ENCODE measurements around the gene C2orf78.

C2orf78 gene

GRCh38 chr2:73837847-73838585 is 54.0 kb downstream of the C2orf78 start:
- Histone ChIP-seq H3K79me2 (ENCODE audit: control insufficient read depth, insufficient read depth, low read length, poor library complexity) (no peaks in the 10 kb centered on the region), H3K18ac (ENCODE audit: low read length) (no peak overlapping the region), H3K79me1 (ENCODE audit: low read length) (no peaks in the 10 kb centered on the region), H2AFZ (ENCODE audit: insufficient read depth, low read length, poor library complexity) (no peak overlapping the region), H3K14ac (ENCODE audit: low read length) (no peak overlapping the region), H3K9me3 (ENCODE audit: insufficient read depth, low read depth, low read length) (no peaks in the 10 kb centered on the region), H2BK5ac (ENCODE audit: low read depth, low read length, poor library complexity) (no peak overlapping the region), H3K23ac (ENCODE audit: low read length) (no peak overlapping the region), H4K8ac (ENCODE audit: low read depth, low read length) (no peak overlapping the region), H3K36me3 (ENCODE audit: control insufficient read depth in 1 of 2, insufficient read depth in 2 of 2, low read length in 2 of 2) (peaks cover 14% of the 10 kb centered on the region in 2 experiments), H4K12ac (ENCODE audit: low read depth, low read length) (no peak overlapping the region), H3K9ac (ENCODE audit: low read length) (no peak overlapping the region), H3K4me1 (ENCODE audit: control insufficient read depth in 1 of 2, insufficient read depth in 2 of 2, low read length in 2 of 2) (no peaks in the 10 kb centered on the region), H4K91ac (ENCODE audit: low read depth, low read length) (no peak overlapping the region), H2BK12ac (ENCODE audit: low read length) (no peak overlapping the region), H3K4me2 (ENCODE audit: low read length) (no peak overlapping the region), H3K4ac (ENCODE audit: low read depth, low read length) (no peak overlapping the region), H2BK120ac (ENCODE audit: insufficient read depth, low read length, poor library complexity) (no peak overlapping the region), H3K27ac (ENCODE audit: low read depth, low read length) (no peak overlapping the region), H3K27me3 (ENCODE audit: insufficient read depth, low read length) (no peaks in the 10 kb centered on the region), H2AK5ac (ENCODE audit: low read length) (no peak overlapping the region), H3K4me3 (ENCODE audit: low read depth, low read length) (no peak overlapping the region)
- no peak for DNase-seq
- 100% methylated on average over 1 of the region's 4 CpGs for whole genome bisulfite sequencing (ENCODE audit: extremely low coverage, insufficient coverage, insufficient read length)

- H4K91ac ChIP-seq (ENCODE audit: low read depth, low read length), result no peak overlapping the region
- H3K18ac ChIP-seq (ENCODE audit: low read length), result no peak overlapping the region
- no peak overlapping the region for H3K14ac ChIP-seq (ENCODE audit: low read length)
- H3K4me3 ChIP-seq (ENCODE audit: low read depth, low read length), result no peak overlapping the region
- H2BK120ac ChIP-seq (ENCODE audit: insufficient read depth, low read length, poor library complexity), result no peak overlapping the region
- H3K4me2 ChIP-seq (ENCODE audit: low read length), result no peak overlapping the region
- no peaks in the 10 kb centered on the region for H3K4me1 ChIP-seq (ENCODE audit: control insufficient read depth in 1 of 2, insufficient read depth in 2 of 2, low read length in 2 of 2)
- no peaks in the 10 kb centered on the region for H3K79me1 ChIP-seq (ENCODE audit: low read length)
- H4K12ac ChIP-seq (ENCODE audit: low read depth, low read length), result no peak overlapping the region
- no peaks in the 10 kb centered on the region for H3K27me3 ChIP-seq (ENCODE audit: insufficient read depth, low read length)
- no peak overlapping the region for H3K9ac ChIP-seq (ENCODE audit: low read length)
- H3K36me3 ChIP-seq (ENCODE audit: control insufficient read depth in 1 of 2, insufficient read depth in 2 of 2, low read length in 2 of 2), result peaks cover 11 to 14% of the 10 kb centered on the region in 2 experiments
- H2AFZ ChIP-seq (ENCODE audit: insufficient read depth, low read length, poor library complexity), result no peak overlapping the region
- no peak overlapping the region for H3K4ac ChIP-seq (ENCODE audit: low read depth, low read length)
- no peaks in the 10 kb centered on the region for H3K79me2 ChIP-seq (ENCODE audit: control insufficient read depth, insufficient read depth, low read length, poor library complexity)
- no CpG with 5 or more reads among the region's 2 CpGs for WGBS (ENCODE audit: extremely low coverage, insufficient coverage, insufficient read length)
- no peak overlapping the region for H2BK5ac ChIP-seq (ENCODE audit: low read depth, low read length, poor library complexity)
- H2BK12ac ChIP-seq (ENCODE audit: low read length), result no peak overlapping the region
- H3K9me3 ChIP-seq (ENCODE audit: insufficient read depth, low read depth, low read length), result no peaks in the 10 kb centered on the region
- H3K23ac ChIP-seq (ENCODE audit: low read length), result no peak overlapping the region
- no peak overlapping the region for H4K8ac ChIP-seq (ENCODE audit: low read depth, low read length)
- no peak for DNase-seq
- no peak overlapping the region for H3K27ac ChIP-seq (ENCODE audit: low read depth, low read length)
- no peak overlapping the region for H2AK5ac ChIP-seq (ENCODE audit: low read length)
Measured at GRCh38 chr2:73838889-73839534, 55.0 kb downstream of the C2orf78 start.

DNA sequence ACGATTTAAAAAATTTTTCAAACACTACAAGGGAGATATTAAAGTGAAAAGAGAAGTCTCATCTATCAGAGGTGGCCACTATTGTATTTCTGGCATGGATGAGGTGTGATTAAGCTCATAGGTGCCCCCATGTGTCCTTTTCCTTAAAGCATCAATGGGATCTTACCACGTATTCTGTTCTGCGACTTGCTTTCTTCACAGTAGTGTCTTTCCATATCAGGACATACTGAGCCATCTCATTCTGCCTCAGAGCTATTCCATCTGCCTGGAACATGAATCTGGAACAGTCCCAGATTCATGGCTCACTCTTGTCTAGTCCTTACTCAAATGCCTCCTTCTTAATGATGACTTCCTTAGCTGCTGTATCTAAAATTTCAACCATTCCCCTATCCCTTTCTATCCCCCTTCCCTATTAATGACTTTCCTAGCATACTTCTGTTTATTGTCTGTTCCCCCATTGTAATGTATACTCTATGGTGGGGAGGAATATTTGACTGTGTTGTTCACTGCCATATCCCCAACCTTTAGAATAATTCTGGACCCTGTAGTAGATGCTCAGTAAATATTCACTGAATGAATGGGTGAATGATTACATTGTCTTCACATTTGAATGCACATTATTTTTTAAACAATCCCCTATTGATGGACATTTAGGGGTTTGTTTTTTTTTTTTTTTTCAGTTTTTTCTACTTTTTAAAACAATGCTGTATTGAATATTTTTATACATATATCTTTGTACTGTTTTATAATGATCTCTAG is 55.8 kb downstream of the C2orf78 start:
- no peak overlapping the region for H4K12ac ChIP-seq (ENCODE audit: low read depth, low read length)
- peaks cover 11 to 15% of the 10 kb centered on the region in 2 experiments for H3K36me3 ChIP-seq (ENCODE audit: control insufficient read depth in 1 of 2, insufficient read depth in 2 of 2, low read length in 2 of 2)
- H3K9me3 ChIP-seq (ENCODE audit: insufficient read depth, low read depth, low read length), result no peaks in the 10 kb centered on the region
- no peaks in the 10 kb centered on the region for H3K27me3 ChIP-seq (ENCODE audit: insufficient read depth, low read length)
- no peak overlapping the region for H3K18ac ChIP-seq (ENCODE audit: low read length)
- H3K79me2 ChIP-seq (ENCODE audit: control insufficient read depth, insufficient read depth, low read length, poor library complexity), result no peaks in the 10 kb centered on the region
- H2BK5ac ChIP-seq (ENCODE audit: low read depth, low read length, poor library complexity), result no peak overlapping the region
- no peaks in the 10 kb centered on the region for H3K4me1 ChIP-seq (ENCODE audit: control insufficient read depth in 1 of 2, insufficient read depth in 2 of 2, low read length in 2 of 2)
- WGBS (ENCODE audit: extremely low coverage, insufficient coverage, insufficient read length), result no CpG with 5 or more reads among the region's 3 CpGs
- no peak overlapping the region for H4K91ac ChIP-seq (ENCODE audit: low read depth, low read length)
- H2BK120ac ChIP-seq (ENCODE audit: insufficient read depth, low read length, poor library complexity), result no peak overlapping the region
- H3K4ac ChIP-seq (ENCODE audit: low read depth, low read length), result no peak overlapping the region
- DNase-seq, result no peak
- no peak overlapping the region for H3K4me3 ChIP-seq (ENCODE audit: low read depth, low read length)
- H2AK5ac ChIP-seq (ENCODE audit: low read length), result no peak overlapping the region
- H3K4me2 ChIP-seq (ENCODE audit: low read length), result no peak overlapping the region
- no peak overlapping the region for H3K27ac ChIP-seq (ENCODE audit: low read depth, low read length)
- H3K14ac ChIP-seq (ENCODE audit: low read length), result no peak overlapping the region
- no peak overlapping the region for H2BK12ac ChIP-seq (ENCODE audit: low read length)
- no peak overlapping the region for H3K9ac ChIP-seq (ENCODE audit: low read length)
- H3K23ac ChIP-seq (ENCODE audit: low read length), result no peak overlapping the region
- no peaks in the 10 kb centered on the region for H3K79me1 ChIP-seq (ENCODE audit: low read length)
- H2AFZ ChIP-seq (ENCODE audit: insufficient read depth, low read length, poor library complexity), result no peak overlapping the region
- H4K8ac ChIP-seq (ENCODE audit: low read depth, low read length), result no peak overlapping the region

GRCh38 chr2:73841912-73842738 is 58.1 kb downstream of the C2orf78 start:
- H4K12ac ChIP-seq (ENCODE audit: low read depth, low read length), result no peak overlapping the region

More at GRCh38 chr2:73841912-73842738, 58.1 kb downstream of the C2orf78 start:
- DNase-seq, result no peak
- Histone ChIP-seq H3K4me3 (ENCODE audit: low read depth, low read length) (no peak overlapping the region), H3K79me1 (ENCODE audit: low read length) (no peaks in the 10 kb centered on the region), H2BK120ac (ENCODE audit: insufficient read depth, low read length, poor library complexity) (no peak overlapping the region), H2BK5ac (ENCODE audit: low read depth, low read length, poor library complexity) (no peak overlapping the region), H4K91ac (ENCODE audit: low read depth, low read length) (no peak overlapping the region), H3K23ac (ENCODE audit: low read length) (no peak overlapping the region), H3K36me3 (ENCODE audit: control insufficient read depth in 1 of 2, insufficient read depth in 2 of 2, low read length in 2 of 2) (peaks cover 15 to 16% of the 10 kb centered on the region in 2 experiments), H3K4ac (ENCODE audit: low read depth, low read length) (no peak overlapping the region), H2AFZ (ENCODE audit: insufficient read depth, low read length, poor library complexity) (no peak overlapping the region), H3K4me2 (ENCODE audit: low read length) (no peak overlapping the region), H4K8ac (ENCODE audit: low read depth, low read length) (no peak overlapping the region), H3K18ac (ENCODE audit: low read length) (no peak overlapping the region), H3K9ac (ENCODE audit: low read length) (no peak overlapping the region), H3K14ac (ENCODE audit: low read length) (no peak overlapping the region), H3K27ac (ENCODE audit: low read depth, low read length) (no peak overlapping the region), H2AK5ac (ENCODE audit: low read length) (no peak overlapping the region), H3K27me3 (ENCODE audit: insufficient read depth, low read length) (no peaks in the 10 kb centered on the region), H2BK12ac (ENCODE audit: low read length) (no peak overlapping the region), H3K4me1 (ENCODE audit: control insufficient read depth in 1 of 2, insufficient read depth in 2 of 2, low read length in 2 of 2) (no peaks in the 10 kb centered on the region), H3K9me3 (ENCODE audit: insufficient read depth, low read depth, low read length) (no peaks in the 10 kb centered on the region), H3K79me2 (ENCODE audit: control insufficient read depth, insufficient read depth, low read length, poor library complexity) (no peaks in the 10 kb centered on the region)
- no CpG with 5 or more reads among the region's 5 CpGs for WGBS (ENCODE audit: extremely low coverage, insufficient coverage, insufficient read length)

Measured in trophoblast cell (in vitro differentiated cells and primary cell).